Muscle of leg (tissue), 11 donors: ENCODE results near the gene PCNX3. TPM values are rescaled to one million over a fixed set of nuclear protein-coding genes. Genes with fewer than 3 reads are reported as not detected.

Source experiments
- DNase-seq: peaks from one replicate; pipeline ENCODE4 v3.0.0; 2013
- H3K27ac ChIP-seq: one replicate; pipeline ENCODE4 v1.5.1; 2013; ENCODE audit warnings: mild to moderate bottlenecking, low read length, control low read depth
- H3K27me3 ChIP-seq: one replicate; pipeline ENCODE4 v1.6.1; 2013; ENCODE audit warnings: low read length; ENCODE audit not compliant: control insufficient read depth, insufficient read depth
- H3K36me3 ChIP-seq: one replicate; pipeline ENCODE4 v1.6.1; 2013; ENCODE audit warnings: low read length; ENCODE audit not compliant: control insufficient read depth, insufficient read depth
- H3K4me1 ChIP-seq: one replicate; pipeline ENCODE4 v1.6.1; 2013; ENCODE audit warnings: low read length; ENCODE audit not compliant: control insufficient read depth, insufficient read depth
- H3K4me3 ChIP-seq: one replicate; pipeline ENCODE4 v1.5.1; 2013; ENCODE audit warnings: low read length, control low read depth
- H3K9me3 ChIP-seq: replicated peaks from 2 replicates; pipeline ENCODE4 v1.6.1; 2013; ENCODE audit warnings: low read depth, low read length; ENCODE audit not compliant: control insufficient read depth
- WGBS: methylation state at CpG from one replicate; pipeline ENCODE4 v1.1.5; 2013; ENCODE audit warnings: missing lambda C conversion rate; ENCODE audit not compliant: insufficient coverage; 5-methylcytosine and 5-hydroxymethylcytosine counted together
- polyA plus RNA-seq, 8 donors: library from polyadenylated mRNA; unstranded; fragments of 120-200 nt; gene quantifications; one replicate each; pipeline versions ENCODE4 v1.2.1 to v1.2.3, GENCODE V29; 2013; ENCODE audit warnings: inconsistent platforms in 1 of 8, low replicate concordance in 1 of 8; ENCODE audit not compliant: insufficient read length in 8 of 8, insufficient read depth in 1 of 8
- total RNA-seq: library from RNA; stranded (reverse); fragments of 120-200 nt; gene quantifications from one replicate; pipeline ENCODE4 v1.2.4, GENCODE V29; 2013

PCNX3 gene
- total and polyA plus RNA-seq, 9 donors, result 6.6 to 24.7 (median 20.0) TPM

GRCh38 chr11:65648997-65649493 lies 33.5 kb downstream of the PCNX3 start:
- Histone ChIP-seq H3K4me1 (peaks cover 64% of the 10 kb centered on the region), H3K27me3 (no peaks in the 10 kb centered on the region), H3K36me3 (peaks cover 61% of the 10 kb centered on the region), H3K9me3 (no peaks in the 10 kb centered on the region), H3K27ac (no peak overlapping the region), H3K4me3 (no peak overlapping the region)
- DNase-seq, result peak; percentile 67
- WGBS, result 42% methylated on average over 11 of the region's 12 CpGs

- Histone ChIP-seq H3K9me3 (no peaks in the 10 kb centered on the region), H3K27ac (no peak overlapping the region), H3K27me3 (no peaks in the 10 kb centered on the region), H3K4me1 (peaks cover 73% of the 10 kb centered on the region), H3K36me3 (peaks cover 67% of the 10 kb centered on the region), H3K4me3 (no peak overlapping the region)
- 80% methylated on average over 12 of the region's 16 CpGs for WGBS
- DNase-seq, result no peak
Measured at GRCh38 chr11:65649656-65650546, 34.3 kb downstream of the PCNX3 start.

GRCh38 chr11:65650547-65651338 lies 35.2 kb downstream of the PCNX3 start:
- Histone ChIP-seq H3K4me3 (no peak overlapping the region), H3K9me3 (no peaks in the 10 kb centered on the region), H3K4me1 (peaks cover 67% of the 10 kb centered on the region), H3K27me3 (no peaks in the 10 kb centered on the region), H3K36me3 (peaks cover 68% of the 10 kb centered on the region), H3K27ac (peak overlapping the region; percentile 99)
- peak; percentile 32 for DNase-seq
- 55% methylated on average over 13 of the region's 20 CpGs for WGBS

GRCh38 chr11:65651339-65651588 lies 35.7 kb downstream of the PCNX3 start:
- no peak for DNase-seq
- 100% methylated on average over 1 of the region's 3 CpGs for WGBS
- peak overlapping the region; percentile 99 for H3K27ac ChIP-seq

GRCh38 chr11:65651589-65652510 lies 36.3 kb downstream of the PCNX3 start:
- WGBS, result 19% methylated on average over 28 of the region's 28 CpGs
- Histone ChIP-seq H3K27me3 (no peaks in the 10 kb centered on the region), H3K36me3 (peaks cover 68% of the 10 kb centered on the region), H3K27ac (peak overlapping the region; percentile 99), H3K4me3 (peak overlapping the region; percentile 35), H3K4me1 (peaks cover 61% of the 10 kb centered on the region), H3K9me3 (no peaks in the 10 kb centered on the region)
- DNase-seq, result peak; percentile 79

More at GRCh38 chr11:65651339-65651588, 35.7 kb downstream of the PCNX3 start:
- H3K36me3 ChIP-seq, result peaks cover 67% of the 10 kb centered on the region
- peaks cover 62% of the 10 kb centered on the region for H3K4me1 ChIP-seq
- no peak overlapping the region for H3K4me3 ChIP-seq
- H3K27me3 ChIP-seq, result no peaks in the 10 kb centered on the region
- H3K9me3 ChIP-seq, result no peaks in the 10 kb centered on the region

GRCh38 chr11:65652511-65653228 lies 37.1 kb downstream of the PCNX3 start:
- Histone ChIP-seq H3K9me3 (no peaks in the 10 kb centered on the region), H3K4me1 (peaks cover 58% of the 10 kb centered on the region), H3K27ac (peak overlapping the region; percentile 99), H3K36me3 (peaks cover 76% of the 10 kb centered on the region), H3K27me3 (no peaks in the 10 kb centered on the region), H3K4me3 (peak overlapping the region; percentile 56)
- under 1% methylated on average over 63 of the region's 68 CpGs for WGBS
- DNase-seq, result peak; percentile 98

GRCh38 chr11:65653229-65654225 lies 38.0 kb downstream of the PCNX3 start:
- Histone ChIP-seq H3K27ac (peak overlapping the region; percentile 99), H3K27me3 (no peaks in the 10 kb centered on the region), H3K36me3 (peaks cover 79% of the 10 kb centered on the region), H3K4me3 (peak overlapping the region; percentile 56), H3K4me1 (peaks cover 58% of the 10 kb centered on the region), H3K9me3 (no peaks in the 10 kb centered on the region)
- 38% methylated on average over 6 of the region's 12 CpGs for WGBS
- no peak for DNase-seq

GRCh38 chr11:65654375-65655349 lies 39.1 kb downstream of the PCNX3 start:
- Histone ChIP-seq H3K27me3 (no peaks in the 10 kb centered on the region), H3K4me3 (no peak overlapping the region), H3K36me3 (peaks cover 81% of the 10 kb centered on the region), H3K4me1 (peaks cover 50% of the 10 kb centered on the region), H3K9me3 (no peaks in the 10 kb centered on the region), H3K27ac (peak overlapping the region; percentile 99)
- WGBS, result 68% methylated on average over 11 of the region's 14 CpGs
- peak; percentile 37 for DNase-seq
